Mesothelial cell of epicardium (in vitro differentiated cells): ENCODE data around the gene SSH2. TPM values are rescaled to one million over a fixed set of nuclear protein-coding genes. Genes with fewer than 3 reads are reported as not detected.

ENCODE experiments used
- DNase-seq, 2 experiments: peaks; one replicate each; pipeline ENCODE4 v3.0.0; 2021; ENCODE audit warnings: low spot score in 2 of 2; ENCODE audit not compliant: unreplicated experiment in 2 of 2
- H3K27ac Mint-ChIP-seq: 2 replicates; pipeline ENCODE4 v1.8.0; 2021; ENCODE audit warnings: mixed read lengths
- H3K27me3 Mint-ChIP-seq: 2 replicates; pipeline ENCODE4 v1.8.0; 2021; ENCODE audit warnings: low read depth, mixed read lengths
- H3K36me3 Mint-ChIP-seq: 2 replicates; pipeline ENCODE4 v1.8.0; 2021; ENCODE audit warnings: mixed read lengths
- H3K4me1 Mint-ChIP-seq: 2 replicates; pipeline ENCODE4 v1.8.0; 2021; ENCODE audit warnings: mixed read lengths
- H3K4me3 Mint-ChIP-seq: 2 replicates; pipeline ENCODE4 v1.8.0; 2021; ENCODE audit warnings: mild to moderate bottlenecking, moderate library complexity, mixed read lengths
- H3K9me3 Mint-ChIP-seq: 2 replicates; pipeline ENCODE4 v1.8.0; 2021; ENCODE audit warnings: mixed read lengths
- total RNA-seq: library from RNA; stranded (reverse); gene quantifications from 3 replicates; pipeline ENCODE4 v1.2.1, GENCODE V29; 2021
- TF ChIP-seq, protein P1 (sequence below): fragments of 200-600 bp; sonication (generic); IDR thresholded peaks from one replicate; pipeline ENCODE4 v1.5.0; 2021; ENCODE audit warnings: antibody characterized with exemption; ENCODE audit not compliant: unreplicated experiment

Gene SSH2
- total RNA-seq, 1 donor from 2014 or later = 23.7 TPM

DNA sequence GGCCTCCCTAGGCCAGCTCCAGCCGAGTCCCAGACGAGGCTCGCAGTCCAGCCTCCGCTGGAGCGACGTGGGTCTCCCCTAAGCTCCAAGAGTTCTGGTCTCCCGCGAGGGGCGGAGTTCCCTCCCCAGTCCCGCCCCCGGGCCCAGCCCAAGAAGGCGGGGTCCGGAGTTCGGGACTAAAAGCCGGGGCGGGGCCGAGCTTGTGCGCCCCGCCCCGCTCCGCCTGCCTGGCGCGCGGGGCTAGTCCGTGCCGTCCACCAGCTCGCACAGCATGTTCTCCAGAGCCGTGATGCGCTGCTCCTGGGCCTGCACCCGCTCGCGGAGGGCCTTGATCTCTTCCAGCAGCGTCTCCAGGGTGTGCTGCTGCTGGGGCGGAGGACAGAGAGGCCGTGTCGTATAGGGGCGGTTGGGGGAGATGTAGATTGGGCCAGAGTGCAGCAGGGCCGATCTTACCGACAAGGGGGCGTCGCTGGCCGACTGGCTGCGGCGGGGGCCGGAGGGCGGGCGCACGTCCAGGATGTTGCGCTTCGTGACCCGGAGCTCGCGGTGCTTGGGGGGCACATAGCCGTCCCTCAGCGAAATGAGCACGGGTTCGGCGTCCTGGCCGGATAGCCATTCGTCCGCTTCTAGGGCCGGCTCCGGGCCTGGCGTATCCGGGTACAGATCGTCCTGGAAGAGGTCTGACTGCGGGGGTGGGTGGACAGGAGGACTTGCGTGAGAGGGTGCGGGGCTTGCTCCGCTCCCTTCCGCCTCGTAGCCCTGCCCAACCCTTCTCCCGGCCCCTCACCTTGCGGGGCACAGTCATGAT, 314.3 kb downstream of the SSH2 start:
- H3K4me3 Mint-ChIP-seq = peak overlapping the region; percentile 73
- peak in 1 of 2 experiments; percentile 78 for DNase-seq
- peaks cover 17% of the 10 kb centered on the region for H3K4me1 Mint-ChIP-seq
- peaks cover 63% of the 10 kb centered on the region for H3K27me3 Mint-ChIP-seq
- peak overlapping the region; percentile 83 for H3K27ac Mint-ChIP-seq
- no peaks in the 10 kb centered on the region for H3K9me3 Mint-ChIP-seq
- TF ChIP-seq, protein P1, sequence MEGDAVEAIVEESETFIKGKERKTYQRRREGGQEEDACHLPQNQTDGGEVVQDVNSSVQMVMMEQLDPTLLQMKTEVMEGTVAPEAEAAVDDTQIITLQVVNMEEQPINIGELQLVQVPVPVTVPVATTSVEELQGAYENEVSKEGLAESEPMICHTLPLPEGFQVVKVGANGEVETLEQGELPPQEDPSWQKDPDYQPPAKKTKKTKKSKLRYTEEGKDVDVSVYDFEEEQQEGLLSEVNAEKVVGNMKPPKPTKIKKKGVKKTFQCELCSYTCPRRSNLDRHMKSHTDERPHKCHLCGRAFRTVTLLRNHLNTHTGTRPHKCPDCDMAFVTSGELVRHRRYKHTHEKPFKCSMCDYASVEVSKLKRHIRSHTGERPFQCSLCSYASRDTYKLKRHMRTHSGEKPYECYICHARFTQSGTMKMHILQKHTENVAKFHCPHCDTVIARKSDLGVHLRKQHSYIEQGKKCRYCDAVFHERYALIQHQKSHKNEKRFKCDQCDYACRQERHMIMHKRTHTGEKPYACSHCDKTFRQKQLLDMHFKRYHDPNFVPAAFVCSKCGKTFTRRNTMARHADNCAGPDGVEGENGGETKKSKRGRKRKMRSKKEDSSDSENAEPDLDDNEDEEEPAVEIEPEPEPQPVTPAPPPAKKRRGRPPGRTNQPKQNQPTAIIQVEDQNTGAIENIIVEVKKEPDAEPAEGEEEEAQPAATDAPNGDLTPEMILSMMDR = no peak
- H3K36me3 Mint-ChIP-seq = no peaks in the 10 kb centered on the region

DNA sequence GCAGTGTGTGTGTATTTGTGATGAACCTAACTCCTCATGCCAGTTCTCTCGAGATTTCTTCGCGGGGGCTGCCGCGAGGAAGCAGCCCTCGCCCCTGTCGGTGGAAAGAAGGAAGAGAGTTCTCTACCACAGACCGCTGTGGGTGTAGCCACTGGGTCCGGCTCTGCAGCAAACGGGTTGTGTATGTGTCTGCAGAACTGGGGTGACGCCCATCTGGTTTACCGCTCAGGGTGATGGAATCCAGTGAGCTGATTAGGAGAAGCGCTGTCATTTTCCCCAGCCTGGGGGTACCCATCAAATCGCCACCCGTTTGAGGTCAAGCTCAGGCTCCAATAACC, 315.0 kb downstream of the SSH2 start:
- H3K27ac Mint-ChIP-seq = peak overlapping the region; percentile 69

DNA sequence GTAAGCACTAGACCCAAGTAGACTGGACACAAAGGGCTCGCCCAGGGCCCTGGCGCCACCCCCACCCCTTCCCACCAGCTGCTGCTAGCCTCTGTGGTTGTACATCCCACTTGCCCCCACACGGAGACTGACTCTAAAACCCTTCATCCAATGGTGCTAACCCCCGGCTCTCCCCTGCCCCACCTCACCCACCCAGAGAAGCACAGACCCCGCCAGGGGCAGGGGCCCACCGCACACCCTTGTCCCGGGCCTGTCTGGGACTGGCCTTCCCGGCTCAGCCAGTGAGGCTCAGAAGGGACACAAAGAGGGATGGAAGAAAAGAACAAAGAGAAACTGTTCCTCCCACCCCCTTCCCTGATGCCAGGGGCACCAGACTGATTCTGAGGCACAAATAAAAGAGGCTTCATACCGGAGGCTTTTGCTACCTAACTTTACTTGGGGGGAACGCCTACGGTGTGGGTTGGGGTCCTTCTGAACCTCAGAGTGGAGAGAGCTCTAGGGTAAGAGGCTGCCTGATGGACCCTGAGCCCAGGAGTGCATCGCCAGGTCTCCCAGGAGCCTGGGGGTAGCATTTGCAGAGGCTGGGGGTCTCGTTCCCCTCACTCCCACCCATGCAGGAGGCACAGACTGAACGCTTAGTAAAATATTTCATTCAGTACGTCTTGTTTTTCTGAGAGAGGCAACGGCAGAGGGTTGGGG, 315.5 kb downstream of the SSH2 start:
- TF ChIP-seq, protein P1 = no peak
- peak overlapping the region; percentile 69 for H3K27ac Mint-ChIP-seq
- H3K36me3 Mint-ChIP-seq = no peaks in the 10 kb centered on the region
- H3K9me3 Mint-ChIP-seq = no peaks in the 10 kb centered on the region
- peaks cover 17% of the 10 kb centered on the region for H3K4me1 Mint-ChIP-seq
- DNase-seq = no peak
- peaks cover 51% of the 10 kb centered on the region for H3K27me3 Mint-ChIP-seq
- H3K4me3 Mint-ChIP-seq = peak overlapping the region; percentile 46

More for the DNA sequence above, 315.0 kb downstream of the SSH2 start:
- H3K4me1 Mint-ChIP-seq = peaks cover 17% of the 10 kb centered on the region
- peak overlapping the region; percentile 46 for H3K4me3 Mint-ChIP-seq
- no peaks in the 10 kb centered on the region for H3K36me3 Mint-ChIP-seq
- H3K27me3 Mint-ChIP-seq = peaks cover 56% of the 10 kb centered on the region
- DNase-seq = no peak
- TF ChIP-seq, protein P1 = no peak
- no peaks in the 10 kb centered on the region for H3K9me3 Mint-ChIP-seq

DNA sequence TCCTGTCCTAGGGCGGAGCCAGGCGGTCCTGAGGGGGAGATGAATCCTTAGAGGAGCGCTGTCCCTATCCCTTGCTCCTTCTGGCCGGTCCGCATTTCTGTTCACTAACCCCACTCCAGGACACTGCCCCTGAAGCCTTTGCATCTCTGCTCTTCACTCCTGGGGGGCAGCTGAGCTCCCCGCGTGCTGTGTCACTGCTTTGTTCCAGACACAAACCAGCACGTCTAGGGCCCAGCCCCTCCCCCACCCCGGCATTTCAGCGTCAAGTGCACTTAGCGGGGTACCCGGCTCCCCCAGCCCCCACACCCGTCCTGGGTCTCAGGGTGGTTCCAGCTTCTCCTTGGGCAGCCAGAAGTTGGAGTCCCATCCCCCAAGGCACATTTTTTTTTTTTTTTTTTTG, 316.2 kb downstream of the SSH2 start:
- peaks cover 17% of the 10 kb centered on the region for H3K4me1 Mint-ChIP-seq
- peaks cover 46% of the 10 kb centered on the region for H3K27me3 Mint-ChIP-seq
- H3K4me3 Mint-ChIP-seq = peak overlapping the region; percentile 46

DNA sequence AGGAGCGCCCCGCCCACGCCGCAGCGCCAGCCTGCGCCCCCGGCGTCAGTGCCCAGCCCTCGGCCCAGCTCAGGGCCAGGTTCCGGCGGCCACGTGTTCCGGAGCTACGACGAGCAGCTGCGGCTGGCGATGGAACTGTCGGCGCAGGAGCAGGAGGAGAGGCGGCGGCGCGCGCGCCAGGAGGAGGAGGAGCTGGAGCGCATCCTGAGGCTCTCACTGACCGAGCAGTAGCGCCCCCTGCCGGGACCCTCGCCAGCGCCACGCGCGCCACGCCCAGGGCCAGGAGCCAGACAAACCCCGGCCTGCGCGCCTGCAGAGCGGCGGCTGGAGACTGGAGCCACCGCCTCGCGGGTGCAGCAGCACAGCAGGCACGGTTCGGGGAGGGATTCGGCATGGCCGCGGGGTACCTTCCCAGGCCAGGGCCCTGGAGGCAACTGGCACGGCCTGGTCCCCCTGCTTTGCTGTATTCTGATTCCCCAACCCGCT, 316.6 kb downstream of the SSH2 start:
- no peak overlapping the region for H3K27ac Mint-ChIP-seq
- H3K4me3 Mint-ChIP-seq = no peak overlapping the region
- no peaks in the 10 kb centered on the region for H3K9me3 Mint-ChIP-seq
- H3K4me1 Mint-ChIP-seq = peaks cover 17% of the 10 kb centered on the region
- no peaks in the 10 kb centered on the region for H3K36me3 Mint-ChIP-seq
- TF ChIP-seq, protein P1 = peak; percentile 89
- peak; percentile 87 to 97 for DNase-seq
- peaks cover 42% of the 10 kb centered on the region for H3K27me3 Mint-ChIP-seq

More for the DNA sequence above, 316.2 kb downstream of the SSH2 start:
- TF ChIP-seq, protein P1 = no peak
- no peaks in the 10 kb centered on the region for H3K9me3 Mint-ChIP-seq
- no peak overlapping the region for H3K27ac Mint-ChIP-seq
- no peaks in the 10 kb centered on the region for H3K36me3 Mint-ChIP-seq
- no peak for DNase-seq
